ENCODE measurements around the gene NELFB. TPM values are rescaled to one million over a fixed set of nuclear protein-coding genes. Genes with fewer than 3 reads are reported as not detected.

NELFB gene
- total RNA-seq, 1 experiment from 2014 or later: 71.7 TPM

DNA sequence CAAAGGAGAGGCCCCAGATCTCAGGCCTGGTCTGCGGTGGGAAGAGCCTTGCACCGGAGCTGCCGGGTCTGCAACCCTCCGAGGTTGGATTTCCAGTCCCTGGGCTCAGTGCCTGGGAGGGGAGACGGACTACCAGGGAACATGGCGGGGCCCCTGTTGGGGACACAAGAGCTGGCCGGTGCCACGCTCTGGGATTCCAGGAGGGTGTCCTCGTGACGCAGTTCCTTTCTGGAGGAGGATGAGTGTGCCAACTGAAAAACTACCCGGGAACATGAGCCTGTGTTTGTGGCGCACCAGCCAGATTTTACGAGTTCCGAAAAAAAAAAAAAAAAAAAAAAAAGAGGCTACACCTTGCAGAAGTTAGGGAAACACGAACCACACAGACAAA, 38.0 kb downstream of the NELFB start:
- peaks cover 3% of the 10 kb centered on the region for H3K23me2 ChIP-seq (ENCODE audit: insufficient read length, low read depth, low read length, poor library complexity, severe bottlenecking)
- no peak overlapping the region for H3K14ac ChIP-seq (ENCODE audit: insufficient read depth, low read length)
- no peak overlapping the region for H3K56ac ChIP-seq (ENCODE audit: insufficient read length, low read depth, low read length)
- Mint-ChIP-seq H3K4me1 (peaks cover 14 to 22% of the 10 kb centered on the region in 2 experiments), H3K36me3 (ENCODE audit: insufficient read depth in 1 of 3, low read depth in 3 of 3) (peaks cover 0 to 4% (median 3%) of the 10 kb centered on the region in 3 experiments; a peak in 3 of 7 replicates), H3K9me3 (peaks cover 3 to 9% of the 10 kb centered on the region in 2 experiments), H3K27ac (no peak overlapping the region), H3K27me3 (ENCODE audit: low read depth) (peaks cover 37% of the 10 kb centered on the region), H3K4me3 (peak overlapping the region in 1 of 2 experiments; percentile 41; a peak in 1 of 5 replicates)
- H4K20me1 ChIP-seq (ENCODE audit: control insufficient read depth, insufficient read depth, insufficient read length): no peaks in the 10 kb centered on the region
- H3T11ph ChIP-seq (ENCODE audit: low read length): no peak overlapping the region
- TF ChIP-seq, protein P1, sequence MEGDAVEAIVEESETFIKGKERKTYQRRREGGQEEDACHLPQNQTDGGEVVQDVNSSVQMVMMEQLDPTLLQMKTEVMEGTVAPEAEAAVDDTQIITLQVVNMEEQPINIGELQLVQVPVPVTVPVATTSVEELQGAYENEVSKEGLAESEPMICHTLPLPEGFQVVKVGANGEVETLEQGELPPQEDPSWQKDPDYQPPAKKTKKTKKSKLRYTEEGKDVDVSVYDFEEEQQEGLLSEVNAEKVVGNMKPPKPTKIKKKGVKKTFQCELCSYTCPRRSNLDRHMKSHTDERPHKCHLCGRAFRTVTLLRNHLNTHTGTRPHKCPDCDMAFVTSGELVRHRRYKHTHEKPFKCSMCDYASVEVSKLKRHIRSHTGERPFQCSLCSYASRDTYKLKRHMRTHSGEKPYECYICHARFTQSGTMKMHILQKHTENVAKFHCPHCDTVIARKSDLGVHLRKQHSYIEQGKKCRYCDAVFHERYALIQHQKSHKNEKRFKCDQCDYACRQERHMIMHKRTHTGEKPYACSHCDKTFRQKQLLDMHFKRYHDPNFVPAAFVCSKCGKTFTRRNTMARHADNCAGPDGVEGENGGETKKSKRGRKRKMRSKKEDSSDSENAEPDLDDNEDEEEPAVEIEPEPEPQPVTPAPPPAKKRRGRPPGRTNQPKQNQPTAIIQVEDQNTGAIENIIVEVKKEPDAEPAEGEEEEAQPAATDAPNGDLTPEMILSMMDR (conservative IDR thresholded peaks at IDR 0.05): no peak
- H2AFZ ChIP-seq (ENCODE audit: low read length): no peak overlapping the region
- no peak overlapping the region for H4K5ac ChIP-seq (ENCODE audit: insufficient read length, low read depth, low read length)
- H2AK5ac ChIP-seq (ENCODE audit: insufficient read length, low read length): no peak overlapping the region
- H2BK12ac ChIP-seq (ENCODE audit: insufficient read length, low read depth, low read length): no peak overlapping the region
- H2BK20ac ChIP-seq (ENCODE audit: low read depth, low read length, poor library complexity, severe bottlenecking): no peak overlapping the region
- H2BK120ac ChIP-seq (ENCODE audit: low read depth, low read length, poor library complexity, severe bottlenecking): no peak overlapping the region
- H3K18ac ChIP-seq (ENCODE audit: insufficient read length, low read depth, low read length): no peak overlapping the region
- H3K23ac ChIP-seq (ENCODE audit: insufficient read length, low read depth, low read length): no peak overlapping the region
- no CpG with 5 or more reads among the region's 15 CpGs for WGBS (ENCODE audit: extremely low coverage, insufficient read length, low lambda C conversion rate)
- H3K27ac ChIP-seq (ENCODE audit: insufficient read length, low read depth, low read length): no peak overlapping the region
- no peaks in the 10 kb centered on the region for H3K79me2 ChIP-seq (ENCODE audit: insufficient read depth, low read length)
- H3K4me1 ChIP-seq (ENCODE audit: insufficient read depth, low read length): peaks cover 3% of the 10 kb centered on the region; the same call in 1 of the 2 replicates
- no peak overlapping the region for H3K4ac ChIP-seq (ENCODE audit: low read depth, low read length)
- no peak overlapping the region for H4K8ac ChIP-seq (replicated peaks; ENCODE audit: insufficient read length, low read depth, low read length)
- DNase-seq: peak; percentile 34
- H3K4me2 ChIP-seq (ENCODE audit: insufficient read depth, insufficient read length, low read length): no peak overlapping the region
- no peak overlapping the region for H2BK5ac ChIP-seq (ENCODE audit: insufficient read length, low read length)
- no peaks in the 10 kb centered on the region for H3K79me1 ChIP-seq (ENCODE audit: insufficient read depth, low read depth, low read length, poor library complexity, severe bottlenecking)
- no peak overlapping the region for H4K91ac ChIP-seq (ENCODE audit: insufficient read length, low read depth, low read length)
- H2BK15ac ChIP-seq (ENCODE audit: low read depth, low read length): no peak overlapping the region
- H3K27me3 ChIP-seq (ENCODE audit: insufficient read depth, low read length): peaks cover 5% of the 10 kb centered on the region; the same call in 1 of the 2 replicates
- no peak overlapping the region for H3K9ac ChIP-seq (ENCODE audit: extremely low read depth, insufficient read length, low read length)
- H3K9me3 ChIP-seq (ENCODE audit: control insufficient read depth, low read depth, low read length): no peaks in the 10 kb centered on the region

All from H9 (cell line).